Mesothelial cell of epicardium (in vitro differentiated cells): ENCODE results near the gene CLCN6. TPM values are rescaled to one million over a fixed set of nuclear protein-coding genes. Genes with fewer than 3 reads are reported as not detected.
A peak's percentile ranks its signal among the peaks of the same experiment; 100 is the strongest.

Source experiments
- DNase-seq, 2 experiments: peaks; one replicate each; pipeline ENCODE4 v3.0.0; 2021; ENCODE audit warnings: low spot score in 2 of 2; ENCODE audit not compliant: unreplicated experiment in 2 of 2
- H3K27ac Mint-ChIP-seq: 2 replicates; pipeline ENCODE4 v1.8.0; 2021; ENCODE audit warnings: mixed read lengths
- H3K27me3 Mint-ChIP-seq: 2 replicates; pipeline ENCODE4 v1.8.0; 2021; ENCODE audit warnings: low read depth, mixed read lengths
- H3K36me3 Mint-ChIP-seq: 2 replicates; pipeline ENCODE4 v1.8.0; 2021; ENCODE audit warnings: mixed read lengths
- H3K4me1 Mint-ChIP-seq: 2 replicates; pipeline ENCODE4 v1.8.0; 2021; ENCODE audit warnings: mixed read lengths
- H3K4me3 Mint-ChIP-seq: 2 replicates; pipeline ENCODE4 v1.8.0; 2021; ENCODE audit warnings: mild to moderate bottlenecking, moderate library complexity, mixed read lengths
- H3K9me3 Mint-ChIP-seq: 2 replicates; pipeline ENCODE4 v1.8.0; 2021; ENCODE audit warnings: mixed read lengths
- CTCF ChIP-seq: fragments of 200-600 bp; sonication (generic); IDR thresholded peaks from one replicate; pipeline ENCODE4 v1.5.0; 2021; ENCODE audit warnings: antibody characterized with exemption; ENCODE audit not compliant: unreplicated experiment
- total RNA-seq: library from RNA; stranded (reverse); gene quantifications from 3 replicates; pipeline ENCODE4 v1.2.1, GENCODE V29; 2021

Gene CLCN6
- total RNA-seq, 1 donor from 2014 or later: 30.3 TPM

GRCh38 chr1:11837767-11838348 is 31.9 kb downstream of the CLCN6 start:
- H3K36me3 Mint-ChIP-seq: peaks cover 29% of the 10 kb centered on the region
- H3K27ac Mint-ChIP-seq: no peak overlapping the region
- H3K27me3 Mint-ChIP-seq: no peaks in the 10 kb centered on the region
- no peak for DNase-seq
- H3K4me1 Mint-ChIP-seq: peaks cover 17% of the 10 kb centered on the region
- H3K9me3 Mint-ChIP-seq: no peaks in the 10 kb centered on the region
- no peak overlapping the region for H3K4me3 Mint-ChIP-seq
- no peak for TF ChIP-seq CTCF

GRCh38 chr1:11838349-11839272 is 32.6 kb downstream of the CLCN6 start:
- Mint-ChIP-seq H3K27me3 (no peaks in the 10 kb centered on the region), H3K9me3 (no peaks in the 10 kb centered on the region), H3K4me3 (no peak overlapping the region), H3K36me3 (peaks cover 29% of the 10 kb centered on the region), H3K4me1 (peaks cover 17% of the 10 kb centered on the region), H3K27ac (no peak overlapping the region)
- peak; percentile 66 to 82 for DNase-seq
- TF ChIP-seq CTCF: peak; percentile 80

- H3K4me3 Mint-ChIP-seq: no peak overlapping the region
- peaks cover 29% of the 10 kb centered on the region for H3K36me3 Mint-ChIP-seq
- no peak for DNase-seq
- H3K27me3 Mint-ChIP-seq: no peaks in the 10 kb centered on the region
- H3K27ac Mint-ChIP-seq: no peak overlapping the region
- no peak for TF ChIP-seq CTCF
- H3K4me1 Mint-ChIP-seq: peaks cover 17% of the 10 kb centered on the region
- no peaks in the 10 kb centered on the region for H3K9me3 Mint-ChIP-seq
These were observed 34.0 kb downstream of the CLCN6 start for GRCh38 chr1:11839727-11840705.

GRCh38 chr1:11841245-11842153 is 35.5 kb downstream of the CLCN6 start:
- no peak overlapping the region for H3K4me3 Mint-ChIP-seq
- peak overlapping the region; percentile 64 for H3K27ac Mint-ChIP-seq
- TF ChIP-seq CTCF: no peak
- H3K4me1 Mint-ChIP-seq: peaks cover 17% of the 10 kb centered on the region
- peaks cover 28% of the 10 kb centered on the region for H3K36me3 Mint-ChIP-seq
- H3K27me3 Mint-ChIP-seq: no peaks in the 10 kb centered on the region
- no peak for DNase-seq
- H3K9me3 Mint-ChIP-seq: no peaks in the 10 kb centered on the region
